OCI-LY1 (cell line): ENCODE results near the gene PDE11A.

Experiments used
- CTCF ChIP-seq: fragments of 200-600 bp; sonication (generic), shearing (Covaris generic); IDR thresholded peaks from 2 replicates; pipeline ENCODE4 v1.5.1; 2017; ENCODE audit warnings: mild to moderate bottlenecking, antibody characterized with exemption, low read length, moderate library complexity, mixed read lengths
- EZH2 ChIP-seq: fragments of 200-600 bp; sonication (generic), shearing (Covaris generic); IDR thresholded peaks from 2 replicates; pipeline ENCODE4 v1.8.0; 2017; ENCODE audit warnings: borderline replicate concordance, mixed run types, mild to moderate bottlenecking, antibody characterized with exemption, low read length, moderate library complexity, mixed read lengths

GRCh38 chr2:177606636-177607035, 465.9 kb downstream of the PDE11A start:
- TF ChIP-seq CTCF (no peak), EZH2 (no peak)
